ENCODE results near the gene LAGE3. TPM values are rescaled to one million over a fixed set of nuclear protein-coding genes. Genes with fewer than 3 reads are reported as not detected.

LAGE3 gene
- total and polyA plus RNA-seq, 8 donors: 9.5 to 19.6 (median 12.7) TPM

GRCh38 chrX:154487518-154488290 lies 8.6 kb upstream of the LAGE3 start:
- Histone ChIP-seq H3K9me3 (no peaks in the 10 kb centered on the region), H3K27me3 (no peaks in the 10 kb centered on the region), H3K36me3 (no peaks in the 10 kb centered on the region), H3K4me1 (peaks cover 0 to 5% (median 0%) of the 10 kb centered on the region in 3 donors), H3K4me3 (no peak overlapping the region), H3K27ac (peak overlapping the region in 1 of 4 donors; percentile 73)
- TF ChIP-seq CTCF (IDR thresholded peaks at IDR 0.05): no peak
- 89 to 90% methylated on average over 28 of the region's 28 CpGs for WGBS, 2 donors
- ATAC-seq (no peak), DNase-seq (peak in 1 of 6 donors; percentile 77), FAIRE-seq (no peak)
- intact Hi-C loops (cut with DNase I): no loop called here

GRCh38 chrX:154486396-154487207 lies 7.5 kb upstream of the LAGE3 start, which contains the start of gene UBL4A:
Gene UBL4A, minus strand, starts transcription at chrX:154486615. Its CDS starts 31 bp downstream, at chrX:154486584.
- intact Hi-C loops (cut with DNase I): no loop called here
- ATAC-seq (peak; percentile 27 to 58 (median 46)), FAIRE-seq (no peak), DNase-seq (peak; percentile 72 to 91 (median 80))
- H3K27me3 ChIP-seq: no peaks in the 10 kb centered on the region
- no peaks in the 10 kb centered on the region for H3K9me3 ChIP-seq
- no peaks in the 10 kb centered on the region for H3K36me3 ChIP-seq
- no peak for TF ChIP-seq CTCF (IDR thresholded peaks at IDR 0.05)
- H3K27ac ChIP-seq: peak within 1 kb of the TSS; percentile 61 to 75 (median 70)
- peak within 1 kb of the TSS; percentile 35 to 61 (median 46) for H3K4me3 ChIP-seq
- peaks cover 0 to 5% (median 0%) of the 10 kb centered on the region in 3 donors for H3K4me1 ChIP-seq
- WGBS, 2 donors: 1 to 36% methylated on average over 51 to 90 of the region's 95 CpGs

GRCh38 chrX:154486052-154486395 lies 6.9 kb upstream of the LAGE3 start:
- intact Hi-C loops (cut with DNase I): no loop called here
- ATAC-seq: peak in 2 of 4 donors; percentile 2 to 6
- peak overlapping the region; percentile 61 to 75 (median 70) for H3K27ac ChIP-seq
- FAIRE-seq: no peak
- peaks cover 0 to 5% (median 0%) of the 10 kb centered on the region in 3 donors for H3K4me1 ChIP-seq
- H3K36me3 ChIP-seq: no peaks in the 10 kb centered on the region
- peak; percentile 48 to 88 (median 67) for DNase-seq
- no peaks in the 10 kb centered on the region for H3K9me3 ChIP-seq
- no peaks in the 10 kb centered on the region for H3K27me3 ChIP-seq
- no peak for TF ChIP-seq CTCF (IDR thresholded peaks at IDR 0.05)
- H3K4me3 ChIP-seq: peak overlapping the region; percentile 35 to 61 (median 46)
- WGBS, 2 donors: 1 to 35% methylated on average over 28 to 35 of the region's 35 CpGs

GRCh38 chrX:154485150-154486051 lies 6.3 kb upstream of the LAGE3 start:
- no peak for ATAC-seq
- Histone ChIP-seq H3K27ac (peak overlapping the region in 3 of 4 donors; percentile 61 to 75 (median 73)), H3K27me3 (no peaks in the 10 kb centered on the region), H3K4me3 (peak overlapping the region; percentile 35 to 61 (median 46)), H3K9me3 (no peaks in the 10 kb centered on the region), H3K4me1 (peaks cover 0 to 5% (median 0%) of the 10 kb centered on the region in 3 donors), H3K36me3 (no peaks in the 10 kb centered on the region)
- 41 to 60% methylated on average over 35 of the region's 35 CpGs for whole genome bisulfite sequencing, 2 donors
- intact Hi-C loops (cut with DNase I): no loop called here
- FAIRE-seq: no peak
- peak in 2 of 6 donors; percentile 54 to 73 for DNase-seq
- TF ChIP-seq CTCF (IDR thresholded peaks at IDR 0.05): no peak

Measured in pancreas (tissue), 10 donors.